Measurements from ENCODE around the gene TCFL5.
A peak's percentile ranks its signal among the peaks of the same experiment; 100 is the strongest.

Gene TCFL5

DNA sequence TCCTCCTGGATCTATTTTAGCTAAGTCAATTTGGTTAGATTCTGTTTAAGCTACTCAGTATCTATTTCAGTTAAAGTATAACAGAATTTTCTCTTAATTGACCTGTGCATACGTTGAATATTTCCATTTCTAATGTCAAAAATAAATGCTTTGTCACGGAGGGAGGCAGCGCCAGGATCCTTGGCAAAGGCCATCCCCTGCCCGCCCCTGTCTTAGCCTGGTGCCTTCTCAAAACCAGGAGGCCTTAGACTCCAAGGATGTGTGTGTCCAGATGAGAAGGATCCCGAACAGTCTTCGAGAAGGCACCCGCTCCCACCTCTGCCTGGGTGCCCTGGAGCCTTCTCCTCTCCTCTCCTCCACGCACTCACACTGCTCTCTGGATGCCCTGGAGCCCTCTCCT is 22.4 kb downstream of the TCFL5 start:
- no peak for TF ChIP-seq CTCF (conservative IDR thresholded peaks at IDR 0.05)
- peak overlapping the region; percentile 72; the same call in 1 of the 2 replicates for H3K27ac ChIP-seq

DNA sequence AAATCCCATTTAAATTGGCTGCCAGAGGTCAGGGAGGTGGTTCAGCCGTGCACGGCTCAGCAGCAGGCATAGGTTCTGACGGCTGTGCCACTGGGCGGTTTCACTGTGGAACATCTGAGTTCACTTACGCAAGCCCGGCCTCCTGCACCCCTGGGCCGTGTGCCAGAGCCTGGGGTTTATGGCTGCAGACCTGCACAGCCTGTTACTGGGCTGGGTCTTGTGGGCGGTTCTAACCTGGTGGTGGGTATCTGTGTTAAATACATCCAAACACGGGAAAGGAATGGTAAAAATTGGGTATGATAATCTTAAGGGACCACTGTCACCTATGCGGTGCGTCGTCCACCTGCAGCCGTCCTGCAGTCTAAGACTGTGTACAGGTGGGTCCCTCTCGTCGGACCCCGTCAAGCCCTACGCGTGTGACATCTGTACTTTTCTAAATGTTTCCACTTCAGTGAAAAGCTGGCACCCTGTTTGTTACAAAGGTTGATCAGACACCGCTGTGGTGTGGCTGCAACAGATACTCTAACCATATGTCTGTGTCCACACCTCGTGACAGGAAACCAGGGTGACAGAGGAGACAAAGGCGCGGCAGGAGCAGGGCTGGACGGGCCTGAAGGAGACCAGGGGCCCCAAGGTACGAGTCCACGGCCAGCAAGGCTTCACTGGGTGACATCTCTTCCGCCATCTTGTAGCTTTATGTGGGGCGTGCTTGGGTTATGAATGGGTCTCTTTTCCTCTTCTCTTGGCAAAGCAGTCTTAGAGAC is 23.3 kb downstream of the TCFL5 start:
- no peak for TF ChIP-seq CTCF (conservative IDR thresholded peaks at IDR 0.05)
- peak overlapping the region; percentile 72 for H3K27ac ChIP-seq

DNA sequence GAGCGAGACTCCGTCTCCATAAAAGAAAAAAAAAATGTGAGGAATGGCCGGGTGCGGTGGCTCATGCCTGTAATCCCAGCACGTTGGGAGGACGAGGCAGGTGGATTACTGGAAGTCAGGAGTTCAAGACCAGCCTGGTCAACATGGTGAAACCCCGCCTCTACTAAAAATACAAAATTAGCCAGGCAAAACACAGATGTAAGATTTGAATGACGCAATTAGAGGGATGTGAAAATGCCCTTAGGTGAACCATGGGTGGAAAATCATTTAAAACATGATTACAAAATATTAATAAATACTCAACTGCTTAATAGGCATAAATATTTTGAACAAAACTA is 23.9 kb downstream of the TCFL5 start:
- TF ChIP-seq CTCF (conservative IDR thresholded peaks at IDR 0.05) = no peak
- H3K27ac ChIP-seq = peak overlapping the region; percentile 72

GRCh38 chr20:62836967-62837490 is 24.6 kb downstream of the TCFL5 start:
- peak overlapping the region; percentile 72; the same call in 1 of the 2 replicates for H3K27ac ChIP-seq
- no peak for TF ChIP-seq CTCF (conservative IDR thresholded peaks at IDR 0.05)

- no peak for TF ChIP-seq CTCF (conservative IDR thresholded peaks at IDR 0.05)
- peak overlapping the region; percentile 52; the same call in 1 of the 2 replicates for H3K27ac ChIP-seq
These were observed 25.4 kb downstream of the TCFL5 start for GRCh38 chr20:62835931-62836861.

DNA sequence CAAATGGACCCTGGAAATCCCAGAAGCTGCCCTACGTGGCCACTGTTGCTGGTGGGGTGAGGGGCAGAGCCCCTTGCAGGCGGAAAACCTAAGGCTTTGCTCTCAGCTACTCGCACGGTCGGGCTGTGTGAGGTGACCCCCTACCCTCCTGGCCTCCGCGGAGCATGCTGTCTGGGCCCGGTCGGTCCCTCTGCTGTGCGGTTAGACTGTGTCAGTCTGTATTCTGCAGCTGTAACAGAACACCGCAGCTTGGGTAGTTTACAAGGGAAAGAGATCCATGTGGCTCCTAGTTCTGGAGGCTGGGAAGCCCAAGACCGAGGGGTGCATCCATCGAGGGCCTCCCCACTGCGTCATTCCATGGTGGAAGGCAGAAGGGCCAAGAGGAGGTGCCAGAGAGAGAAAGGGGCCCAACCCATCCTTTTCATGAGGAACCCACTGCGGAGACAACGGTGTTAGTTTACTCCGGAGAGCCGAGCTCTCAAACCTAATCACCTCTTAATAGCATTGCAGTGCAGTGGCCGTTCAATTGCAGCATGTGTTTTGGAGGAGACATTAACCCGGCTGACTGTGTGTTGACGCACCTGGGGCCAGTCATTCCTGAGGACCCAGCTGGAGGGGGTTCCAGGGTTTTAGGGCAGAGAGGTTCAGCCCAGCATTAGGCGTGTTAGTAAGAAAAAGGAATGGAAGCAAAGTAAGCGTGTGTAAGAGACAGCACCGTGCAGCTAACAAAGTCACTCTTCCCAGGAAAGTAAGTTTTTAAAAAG is 26.5 kb downstream of the TCFL5 start:
- TF ChIP-seq CTCF (conservative IDR thresholded peaks at IDR 0.05) = no peak
- H3K27ac ChIP-seq = 0 out of 2 replicates have a peak overlapping the region, but pooled peaks have one; percentile 52
